Mucosa of descending colon (tissue), 3 donors: ENCODE results near the gene LAG3. TPM values are rescaled to one million over a fixed set of nuclear protein-coding genes. Genes with fewer than 3 reads are reported as not detected.

Source experiments
- ATAC-seq: fragments of 200-7000 bp; cut with Tn5 transposase; one replicate; pipeline ENCODE4 v1.9.1; 2020; ENCODE audit warnings: mild to moderate bottlenecking, moderate library complexity
- DNase-seq, 3 donors: peaks; one replicate each; pipeline ENCODE4 v3.0.0-alpha.2; 2020
- H3K36me3 ChIP-seq: fragments of 200-600 bp; one replicate; pipeline ENCODE4 v1.8.0; 2021; ENCODE audit warnings: low read depth, mild to moderate bottlenecking
- H3K4me1 ChIP-seq: fragments of 200-600 bp; one replicate; pipeline ENCODE4 v1.8.0; 2021; ENCODE audit warnings: low read depth, mild to moderate bottlenecking
- H3K4me3 ChIP-seq: fragments of 200-600 bp; one replicate; pipeline ENCODE4 v1.8.0; 2021; ENCODE audit warnings: mild to moderate bottlenecking
- H3K9me3 ChIP-seq: fragments of 200-600 bp; one replicate; pipeline ENCODE4 v1.8.0; 2021; ENCODE audit warnings: mild to moderate bottlenecking
- intact Hi-C, 2 donors: fragments of 100-400 bp; cut with DNase I in 1 of 2; cut with micrococcal nuclease in 1 of 2; formaldehyde crosslinking; loops; one replicate each; pipeline versions ENCODE4 v1.11.0 to v1.11.1; 2022; cut with DNase I, micrococcal nuclease
- total RNA-seq, 3 donors: library from RNA; stranded (reverse); fragmentation: NEBNext Ultra II Directional in 2 of 3; extraction: Animal tissue kit (Norgen Biotek cat#: 25700) in 2 of 3; gene quantifications; one replicate each; pipeline versions ENCODE4 v1.2.1 to v1.2.4, GENCODE V29; 2021 to 2023
- TF ChIP-seq, protein P1 (sequence below): fragments of 200-600 bp; IDR thresholded peaks from one replicate; pipeline ENCODE4 v1.8.0; 2022; ENCODE audit warnings: antibody characterized with exemption, mild to moderate bottlenecking
- donor health status: DM: no; HTN: no; CAD: no; lungs with moderate emphysema.
- donor health status: DM: no; HTN: no; CAD: no.
- donor health status: DM: no; HTN: yes; CAD: no.

The LAG3 gene
- total RNA-seq, 3 donors from 2014 or later, result 1.8 to 4.7 (median 2.1) TPM

GRCh38 chr12:6817662-6818157, 45.4 kb downstream of the LAG3 start:
- H3K4me1 ChIP-seq, result no peaks in the 10 kb centered on the region
- no peaks in the 10 kb centered on the region for H3K36me3 ChIP-seq
- no peak overlapping the region for H3K4me3 ChIP-seq
- ATAC-seq (no peak), DNase-seq (no peak)
- no peaks in the 10 kb centered on the region for H3K9me3 ChIP-seq
- TF ChIP-seq, protein P1, sequence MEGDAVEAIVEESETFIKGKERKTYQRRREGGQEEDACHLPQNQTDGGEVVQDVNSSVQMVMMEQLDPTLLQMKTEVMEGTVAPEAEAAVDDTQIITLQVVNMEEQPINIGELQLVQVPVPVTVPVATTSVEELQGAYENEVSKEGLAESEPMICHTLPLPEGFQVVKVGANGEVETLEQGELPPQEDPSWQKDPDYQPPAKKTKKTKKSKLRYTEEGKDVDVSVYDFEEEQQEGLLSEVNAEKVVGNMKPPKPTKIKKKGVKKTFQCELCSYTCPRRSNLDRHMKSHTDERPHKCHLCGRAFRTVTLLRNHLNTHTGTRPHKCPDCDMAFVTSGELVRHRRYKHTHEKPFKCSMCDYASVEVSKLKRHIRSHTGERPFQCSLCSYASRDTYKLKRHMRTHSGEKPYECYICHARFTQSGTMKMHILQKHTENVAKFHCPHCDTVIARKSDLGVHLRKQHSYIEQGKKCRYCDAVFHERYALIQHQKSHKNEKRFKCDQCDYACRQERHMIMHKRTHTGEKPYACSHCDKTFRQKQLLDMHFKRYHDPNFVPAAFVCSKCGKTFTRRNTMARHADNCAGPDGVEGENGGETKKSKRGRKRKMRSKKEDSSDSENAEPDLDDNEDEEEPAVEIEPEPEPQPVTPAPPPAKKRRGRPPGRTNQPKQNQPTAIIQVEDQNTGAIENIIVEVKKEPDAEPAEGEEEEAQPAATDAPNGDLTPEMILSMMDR, result no peak
- intact Hi-C loops, result no loop called here

- intact Hi-C loops, result no loop called here
- no peak for ATAC-seq
- TF ChIP-seq, protein P1, result no peak
- Histone ChIP-seq H3K4me1 (no peaks in the 10 kb centered on the region), H3K4me3 (no peak overlapping the region), H3K9me3 (no peaks in the 10 kb centered on the region), H3K36me3 (no peaks in the 10 kb centered on the region)
- no peak for DNase-seq
Observed at GRCh38 chr12:6818222-6818621, 45.9 kb downstream of the LAG3 start.

DNA sequence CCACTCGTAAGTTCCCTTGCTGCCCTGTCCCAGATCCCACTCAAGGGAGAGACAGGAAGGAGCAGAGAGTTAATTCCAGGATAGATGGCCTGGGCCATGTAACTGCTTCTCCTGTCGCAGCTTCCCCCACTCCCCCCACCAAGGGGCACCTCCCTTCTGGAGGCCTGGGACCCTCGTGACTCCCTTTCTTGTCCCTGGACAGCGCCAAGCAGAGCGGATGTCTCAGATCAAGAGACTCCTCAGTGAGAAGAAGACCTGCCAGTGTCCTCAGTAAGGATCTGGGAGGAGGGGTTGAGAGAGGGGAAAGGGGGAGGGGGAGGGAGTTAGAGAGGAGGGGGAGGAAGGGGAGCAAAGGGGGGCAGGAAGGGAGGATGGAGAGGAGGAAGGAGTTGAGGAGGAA, 46.3 kb downstream of the LAG3 start:
- TF ChIP-seq, protein P1, result no peak
- H3K4me3 ChIP-seq, result no peak overlapping the region
- DNase-seq, result no peak

DNA sequence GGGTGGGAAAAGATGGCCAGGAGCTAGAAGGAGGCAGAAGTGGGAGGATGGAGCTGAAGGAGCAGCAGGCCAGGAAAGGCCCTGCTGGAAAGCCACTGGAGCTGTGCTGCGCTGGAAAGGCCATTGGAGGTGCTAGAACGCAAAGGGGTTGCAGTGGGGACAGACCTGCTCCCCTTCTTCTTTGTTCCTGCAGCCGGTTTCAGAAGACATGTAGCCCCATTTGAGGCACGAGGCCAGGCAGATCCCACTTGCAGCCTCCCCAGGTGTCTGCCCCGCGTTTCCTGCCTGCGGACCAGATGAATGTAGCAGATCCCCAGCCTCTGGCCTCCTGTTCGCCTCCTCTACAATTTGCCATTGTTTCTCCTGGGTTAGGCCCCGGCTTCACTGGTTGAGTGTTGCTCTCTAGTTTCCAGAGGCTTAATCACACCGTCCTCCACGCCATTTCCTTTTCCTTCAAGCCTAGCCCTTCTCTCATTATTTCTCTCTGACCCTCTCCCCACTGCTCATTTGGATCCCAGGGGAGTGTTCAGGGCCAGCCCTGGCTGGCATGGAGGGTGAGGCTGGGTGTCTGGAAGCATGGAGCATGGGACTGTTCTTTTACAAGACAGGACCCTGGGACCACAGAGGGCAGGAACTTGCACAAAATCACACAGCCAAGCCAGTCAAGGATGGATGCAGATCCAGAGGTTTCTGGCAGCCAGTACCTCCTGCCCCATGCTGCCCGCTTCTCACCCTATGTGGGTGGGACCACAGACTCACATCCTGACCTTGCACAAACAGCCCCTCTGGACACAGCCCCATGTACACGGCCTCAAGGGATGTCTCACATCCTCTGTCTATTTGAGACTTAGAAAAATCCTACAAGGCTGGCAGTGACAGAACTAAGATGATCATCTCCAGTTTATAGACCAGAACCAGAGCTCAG, 47.0 kb downstream of the LAG3 start:
- no peaks in the 10 kb centered on the region for H3K9me3 ChIP-seq
- ATAC-seq (no peak), DNase-seq (no peak)
- TF ChIP-seq, protein P1, result no peak
- no peaks in the 10 kb centered on the region for H3K36me3 ChIP-seq
- no peak overlapping the region for H3K4me3 ChIP-seq
- H3K4me1 ChIP-seq, result no peaks in the 10 kb centered on the region
- intact Hi-C loops, result loop anchor here in 1 of 2 donors (10.0 kb wide), 1 partner anchor 85 kb away; no protein-coding TSS in a partner anchor

More for the DNA sequence above, 46.3 kb downstream of the LAG3 start:
- ATAC-seq, result no peak
- intact Hi-C loops, result no loop called here
- H3K9me3 ChIP-seq, result no peaks in the 10 kb centered on the region
- H3K4me1 ChIP-seq, result no peaks in the 10 kb centered on the region
- H3K36me3 ChIP-seq, result no peaks in the 10 kb centered on the region

GRCh38 chr12:6820166-6820565, 47.8 kb downstream of the LAG3 start:
- intact Hi-C loops, result loop anchor here in 1 of 2 donors (10.0 kb wide), 1 partner anchor 85 kb away; no protein-coding TSS in a partner anchor
- Histone ChIP-seq H3K9me3 (no peaks in the 10 kb centered on the region), H3K36me3 (no peaks in the 10 kb centered on the region), H3K4me3 (no peak overlapping the region), H3K4me1 (no peaks in the 10 kb centered on the region)
- ATAC-seq, result no peak
- TF ChIP-seq, protein P1, result no peak
- DNase-seq, result no peak
